Activated CD4-positive, CD25-positive, alpha-beta regulatory T cell treated with anti-CD3 and anti-CD28 coated beads, Interleukin-2, amount 50 U/mL, for 16 hours (primary cell): ENCODE data around the gene FUT8.
"Not testable (repeated sequence)": the region's sequence is repeated elsewhere in the genome, so short reads cannot be mapped to it uniquely, and the experiment has no call there.

ENCODE experiments used
- DNase-seq: peaks from one replicate; pipeline ENCODE4 v3.0.0-alpha.2; 2020; ENCODE audit warnings: low read depth, low spot score

Gene FUT8

DNA sequence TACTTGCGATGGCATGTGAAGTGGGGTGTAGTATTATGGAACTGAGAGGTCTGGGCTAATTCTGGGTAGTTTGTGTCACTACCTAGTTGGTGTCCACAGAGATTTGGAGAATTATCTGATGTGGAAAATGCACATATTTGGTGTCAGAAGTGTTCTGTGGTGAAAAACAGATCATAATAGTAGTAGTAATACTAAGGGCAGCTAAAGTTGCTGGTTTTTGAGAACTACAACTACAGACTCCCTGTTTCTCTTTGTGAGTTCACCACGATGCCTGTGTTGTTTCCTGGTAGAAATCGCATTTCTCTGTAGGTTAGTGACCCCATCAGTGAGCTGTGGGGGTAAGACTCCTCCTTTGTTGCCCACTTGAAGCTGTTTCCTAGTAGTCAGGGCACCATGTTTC is 206.5 kb downstream of the FUT8 start:
- DNase-seq = no peak

DNA sequence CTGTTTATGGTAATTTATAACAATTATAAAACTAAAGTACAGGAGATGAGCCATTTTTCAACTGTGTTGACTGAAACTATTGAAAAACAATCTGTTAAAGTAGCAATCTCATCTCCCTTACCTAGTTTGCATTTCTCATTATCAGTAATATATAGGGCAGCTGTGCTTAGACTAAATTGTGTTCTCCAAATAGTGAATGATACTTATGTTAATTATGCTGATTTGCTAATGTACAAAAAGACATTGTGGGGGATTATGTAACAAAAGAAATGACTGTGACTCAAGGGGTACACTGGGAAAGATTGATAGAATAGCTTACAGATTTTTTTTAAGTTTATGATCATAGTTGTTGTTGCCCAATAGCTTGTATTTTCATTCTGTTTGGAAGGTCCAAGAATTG is 207.7 kb downstream of the FUT8 start:
- no peak for DNase-seq

GRCh38 chr14:65622703-65623102 is 210.2 kb downstream of the FUT8 start:
- DNase-seq = no peak

GRCh38 chr14:65623759-65624158 is 211.2 kb downstream of the FUT8 start:
- no peak for DNase-seq

- no peak for DNase-seq
Observed at GRCh38 chr14:65627315-65627714, 214.8 kb downstream of the FUT8 start.

DNA sequence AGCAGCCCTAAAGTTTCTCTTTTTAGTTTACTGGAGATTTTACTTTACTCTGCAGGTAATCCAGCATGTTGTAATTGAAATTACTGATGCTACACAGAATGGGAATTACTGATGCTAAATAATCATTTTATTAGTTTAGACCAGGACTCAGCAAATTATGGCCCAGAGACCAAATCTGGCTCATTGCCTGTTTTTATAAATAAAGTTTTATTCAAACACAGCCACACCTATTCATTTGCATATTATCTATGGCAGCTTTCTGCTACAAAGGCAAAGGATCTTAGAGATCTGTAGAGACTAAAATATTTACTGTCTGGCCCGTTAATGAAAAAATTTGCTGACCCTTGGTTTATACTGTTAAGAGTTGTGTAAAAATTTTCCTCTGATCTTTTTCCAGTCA is 216.1 kb downstream of the FUT8 start:
- DNase-seq = no peak

- no peak for DNase-seq
Observed at GRCh38 chr14:65631040-65631439, 218.5 kb downstream of the FUT8 start.

DNA sequence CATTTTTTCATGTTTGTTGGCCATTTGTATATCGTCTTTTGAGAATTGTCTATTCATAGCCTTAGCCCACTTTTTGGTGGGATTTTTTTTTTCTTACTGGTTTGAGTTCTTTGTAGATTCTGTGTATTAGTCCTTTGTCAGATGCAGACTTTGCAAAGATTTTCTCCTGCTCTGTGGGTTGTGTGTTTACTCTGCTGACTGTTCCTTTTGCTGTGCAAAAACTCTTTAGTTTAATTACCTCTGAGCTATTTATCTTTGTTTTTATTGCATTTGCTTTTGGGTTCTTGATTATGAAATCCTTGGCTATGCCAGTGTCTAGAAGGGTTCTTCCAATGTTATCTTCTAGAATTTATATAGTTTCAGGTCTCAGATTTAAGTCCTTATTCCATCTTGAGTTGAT is 220.0 kb downstream of the FUT8 start:
- no peak for DNase-seq

- not testable (repeated sequence) for DNase-seq
Observed at GRCh38 chr14:65633666-65634065, 221.1 kb downstream of the FUT8 start.

DNA sequence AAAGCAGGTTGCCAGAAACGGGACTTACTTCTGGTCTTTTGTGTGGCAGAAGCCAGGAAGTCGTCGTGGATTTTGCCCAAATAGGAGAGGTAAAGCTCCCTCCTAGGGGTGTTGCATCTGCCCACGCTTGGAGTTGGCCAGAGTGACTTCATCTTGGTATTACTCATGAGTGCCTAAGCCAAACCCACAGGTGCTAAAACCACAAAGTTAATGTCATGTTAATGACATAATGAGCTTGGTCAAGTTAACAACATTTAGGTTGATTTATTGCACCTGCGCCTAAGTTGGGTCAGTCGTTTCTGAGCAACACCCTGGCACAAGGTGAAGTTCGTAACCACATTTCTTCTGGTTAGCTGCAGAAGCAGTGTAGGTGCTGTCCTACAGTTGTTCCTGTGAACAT is 225.2 kb downstream of the FUT8 start:
- DNase-seq = no peak

- no peak for DNase-seq
Observed at GRCh38 chr14:65639216-65639615, 226.7 kb downstream of the FUT8 start.

GRCh38 chr14:65650826-65651225 is 238.3 kb downstream of the FUT8 start:
- DNase-seq = no peak

- no peak for DNase-seq
Observed at GRCh38 chr14:65656554-65656953, 244.0 kb downstream of the FUT8 start.

- DNase-seq = no peak
Observed at GRCh38 chr14:65658202-65658601, 245.7 kb downstream of the FUT8 start.

DNA sequence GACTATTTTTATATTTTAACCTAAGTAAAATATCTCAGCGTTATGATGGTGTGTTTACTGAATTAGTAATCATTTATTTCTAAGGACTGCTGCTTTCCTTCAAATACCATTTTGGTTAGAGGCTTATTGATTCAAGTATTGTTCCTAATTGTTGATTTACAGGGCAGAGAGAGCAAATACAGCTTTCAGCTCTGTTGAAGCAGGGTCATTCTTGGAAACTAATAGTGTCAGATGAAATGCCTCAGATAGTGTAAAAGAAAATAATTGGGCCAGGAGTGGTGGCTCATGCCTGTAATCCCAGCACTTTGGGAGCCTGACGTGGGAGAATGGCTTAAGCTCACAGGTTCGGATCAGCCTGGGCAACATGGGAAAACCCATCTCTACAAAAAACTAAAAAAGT is 249.3 kb downstream of the FUT8 start:
- DNase-seq = no peak

DNA sequence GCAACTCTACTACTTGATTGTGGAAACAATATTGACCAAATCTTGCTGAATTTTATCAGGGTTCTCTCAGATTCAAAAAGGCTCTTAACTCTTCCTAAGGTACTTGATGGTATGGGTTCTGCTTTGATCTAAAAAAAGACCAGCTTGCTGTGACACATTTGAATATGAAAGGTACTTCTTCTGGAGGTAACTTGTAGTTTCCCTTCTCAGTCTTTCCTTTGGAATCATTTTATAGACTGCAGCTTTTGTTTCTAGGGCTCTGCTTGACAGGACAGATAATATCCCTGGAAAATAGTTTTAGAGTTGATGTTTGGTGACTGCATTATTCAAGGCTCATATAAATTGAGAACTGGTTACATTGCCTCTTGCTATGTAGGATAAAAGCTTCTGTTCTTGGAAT is 251.9 kb downstream of the FUT8 start:
- no peak for DNase-seq

GRCh38 chr14:65676361-65677014 is 264.0 kb downstream of the FUT8 start:
- no peak for DNase-seq

DNA sequence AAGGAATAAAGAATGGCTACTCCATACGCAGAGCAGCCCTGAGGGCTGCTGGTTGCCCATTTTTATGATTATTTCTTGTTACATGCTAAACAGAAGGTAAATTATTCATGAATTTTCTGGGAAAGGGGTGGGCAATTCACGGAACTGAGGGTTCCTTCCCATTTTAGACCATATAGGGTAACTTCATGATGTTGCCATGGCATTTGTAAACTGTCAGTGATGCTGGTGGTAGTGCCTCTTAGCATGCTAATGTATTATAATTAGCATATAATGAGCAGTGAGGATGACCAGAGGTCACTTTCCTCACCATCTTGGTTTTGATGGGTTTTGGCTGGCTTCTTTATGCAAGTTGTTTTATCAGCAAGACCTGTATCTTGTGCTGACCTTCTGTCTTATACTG is 273.0 kb downstream of the FUT8 start:
- DNase-seq = no peak

GRCh38 chr14:65686761-65687160 is 274.2 kb downstream of the FUT8 start:
- DNase-seq = no peak

DNA sequence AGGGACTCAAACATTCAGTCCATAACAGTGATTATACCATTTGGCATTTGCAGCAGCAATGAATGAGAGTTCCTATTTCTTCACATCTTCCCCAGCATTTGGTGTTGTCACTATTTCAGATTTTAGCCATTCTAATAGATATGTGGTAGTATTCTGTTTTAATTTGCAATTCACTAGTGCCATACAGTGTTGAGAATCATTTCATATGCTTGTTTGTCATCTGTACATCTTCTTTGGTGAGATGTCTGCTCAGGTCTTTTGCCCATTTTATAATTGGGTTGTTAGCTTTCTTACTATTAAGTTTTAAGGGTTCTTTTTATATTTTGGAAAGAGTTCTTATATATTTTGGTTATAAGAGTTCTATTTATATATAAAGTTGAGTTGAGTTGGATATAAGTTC is 276.5 kb downstream of the FUT8 start:
- no peak for DNase-seq

DNA sequence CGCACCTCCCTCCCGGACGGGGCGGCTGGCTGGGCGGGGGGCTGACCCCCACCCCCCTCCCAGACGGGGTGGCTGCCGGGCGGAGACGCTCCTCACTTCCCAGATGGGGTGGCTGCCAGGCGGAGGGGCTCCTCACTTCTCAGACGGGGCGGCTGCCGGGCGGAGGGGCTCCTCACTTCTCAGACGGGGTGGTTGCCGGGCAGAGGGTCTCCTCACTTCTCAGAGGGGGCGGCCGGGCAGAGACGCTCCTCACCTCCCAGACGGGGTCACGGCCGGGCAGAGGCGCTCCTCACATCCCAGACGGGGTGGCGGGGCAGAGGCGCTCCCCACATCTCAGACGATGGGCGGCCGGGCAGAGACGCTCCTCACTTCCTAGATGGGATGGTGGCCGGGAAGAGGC is 280.0 kb downstream of the FUT8 start:
- not testable (repeated sequence) for DNase-seq

DNA sequence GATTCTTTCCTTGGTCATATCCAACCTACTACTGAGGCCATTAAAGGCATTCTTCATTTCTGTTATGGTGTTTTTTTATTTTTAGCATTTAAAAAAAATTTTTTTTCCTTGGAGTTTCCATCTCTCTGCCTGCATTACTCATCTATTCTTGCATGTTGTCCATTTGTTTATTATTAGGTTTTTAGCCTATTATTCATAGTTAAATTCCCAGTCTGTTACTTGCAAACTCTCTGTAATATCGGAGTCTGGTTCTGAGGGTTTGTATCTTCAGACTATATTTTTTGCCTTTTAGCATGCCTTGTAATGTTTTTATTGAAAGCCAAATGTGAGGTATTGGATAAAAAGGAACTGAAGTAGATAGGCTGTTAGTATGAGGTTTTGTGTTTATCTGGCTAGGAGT is 284.3 kb downstream of the FUT8 start:
- no peak for DNase-seq

- no peak for DNase-seq
Observed at GRCh38 chr14:65703521-65703920, 291.0 kb downstream of the FUT8 start.

GRCh38 chr14:65703996-65704395 is 291.5 kb downstream of the FUT8 start:
- DNase-seq = no peak
